ENCODE measurements around the gene NUP98.

NUP98 gene

GRCh38 chr11:3712274-3712673 is 85.1 kb downstream of the NUP98 start:
- no peaks in the 10 kb centered on the region for H3F3A ChIP-seq (ENCODE audit: low read depth)
- H3K9me3 ChIP-seq (ENCODE audit: insufficient read depth, low read depth, low read length) = no peaks in the 10 kb centered on the region
- no peaks in the 10 kb centered on the region for H3K9me2 ChIP-seq (replicated peaks; ENCODE audit: low read depth, low read length)
- no peaks in the 10 kb centered on the region for H3K4me1 ChIP-seq (ENCODE audit: insufficient read depth, low read length, poor library complexity, severe bottlenecking)
- no peak overlapping the region for H3K4me2 ChIP-seq (ENCODE audit: low read depth, low read length, poor library complexity, severe bottlenecking)
- peaks cover 94% of the 10 kb centered on the region for H3K36me3 ChIP-seq (ENCODE audit: insufficient read depth, low read length)
- TF ChIP-seq EZH2phosphoT487 (IDR thresholded peaks at IDR 0.05; ENCODE audit: borderline replicate concordance) (no peak), CTCF (conservative IDR thresholded peaks at IDR 0.05; ENCODE audit: low read length) (no peak)
- H3K79me2 ChIP-seq (ENCODE audit: insufficient read depth, low read length) = no peaks in the 10 kb centered on the region
- no peaks in the 10 kb centered on the region for H3K27me3 ChIP-seq (ENCODE audit: insufficient read depth, low read length, poor library complexity, severe bottlenecking)
- H4K20me1 ChIP-seq (ENCODE audit: insufficient read depth, low read length, poor library complexity, severe bottlenecking) = peaks cover 6% of the 10 kb centered on the region
- no peak overlapping the region for H2AFZ ChIP-seq (ENCODE audit: low read length)
- no peak overlapping the region for H3K4me3 ChIP-seq (ENCODE audit: low read length, poor library complexity, severe bottlenecking)
- no peak overlapping the region for H3K9ac ChIP-seq (ENCODE audit: low read depth, low read length, poor library complexity, severe bottlenecking)

GRCh38 chr11:3710485-3711259 is 86.7 kb downstream of the NUP98 start:
- Histone ChIP-seq H3K4me3 (ENCODE audit: low read length, poor library complexity, severe bottlenecking) (no peak overlapping the region), H3K9me3 (ENCODE audit: insufficient read depth, low read depth, low read length) (no peaks in the 10 kb centered on the region), H3K9me2 (replicated peaks; ENCODE audit: low read depth, low read length) (no peaks in the 10 kb centered on the region), H2AFZ (ENCODE audit: low read length) (no peak overlapping the region), H3K4me1 (ENCODE audit: insufficient read depth, low read length, poor library complexity, severe bottlenecking) (no peaks in the 10 kb centered on the region), H3K36me3 (ENCODE audit: insufficient read depth, low read length) (peaks cover 94% of the 10 kb centered on the region; the same call in 1 of the 2 replicates), H3F3A (ENCODE audit: low read depth) (no peaks in the 10 kb centered on the region), H3K27me3 (ENCODE audit: insufficient read depth, low read length, poor library complexity, severe bottlenecking) (no peaks in the 10 kb centered on the region), H3K9ac (ENCODE audit: low read depth, low read length, poor library complexity, severe bottlenecking) (no peak overlapping the region), H3K4me2 (ENCODE audit: low read depth, low read length, poor library complexity, severe bottlenecking) (no peak overlapping the region), H4K20me1 (ENCODE audit: insufficient read depth, low read length, poor library complexity, severe bottlenecking) (peaks cover 6% of the 10 kb centered on the region), H3K79me2 (ENCODE audit: insufficient read depth, low read length) (no peaks in the 10 kb centered on the region)
- TF ChIP-seq EZH2phosphoT487 (IDR thresholded peaks at IDR 0.05; ENCODE audit: borderline replicate concordance) (no peak), CTCF (conservative IDR thresholded peaks at IDR 0.05; ENCODE audit: low read length) (no peak)

GRCh38 chr11:3709977-3710376 is 87.4 kb downstream of the NUP98 start:
- peaks cover 94% of the 10 kb centered on the region for H3K36me3 ChIP-seq (ENCODE audit: insufficient read depth, low read length)
- no peak overlapping the region for H2AFZ ChIP-seq (ENCODE audit: low read length)
- H3K4me3 ChIP-seq (ENCODE audit: low read length, poor library complexity, severe bottlenecking) = no peak overlapping the region
- H3K9me2 ChIP-seq (replicated peaks; ENCODE audit: low read depth, low read length) = no peaks in the 10 kb centered on the region
- no peak overlapping the region for H3K4me2 ChIP-seq (ENCODE audit: low read depth, low read length, poor library complexity, severe bottlenecking)
- no peaks in the 10 kb centered on the region for H3K27me3 ChIP-seq (ENCODE audit: insufficient read depth, low read length, poor library complexity, severe bottlenecking)
- no peaks in the 10 kb centered on the region for H3K79me2 ChIP-seq (ENCODE audit: insufficient read depth, low read length)
- H3K9ac ChIP-seq (ENCODE audit: low read depth, low read length, poor library complexity, severe bottlenecking) = no peak overlapping the region
- no peak for TF ChIP-seq CTCF (conservative IDR thresholded peaks at IDR 0.05; ENCODE audit: low read length)
- TF ChIP-seq EZH2phosphoT487 (IDR thresholded peaks at IDR 0.05; ENCODE audit: borderline replicate concordance) = no peak
- no peaks in the 10 kb centered on the region for H3K4me1 ChIP-seq (ENCODE audit: insufficient read depth, low read length, poor library complexity, severe bottlenecking)
- no peaks in the 10 kb centered on the region for H3F3A ChIP-seq (ENCODE audit: low read depth)
- H4K20me1 ChIP-seq (ENCODE audit: insufficient read depth, low read length, poor library complexity, severe bottlenecking) = peaks cover 6% of the 10 kb centered on the region
- no peaks in the 10 kb centered on the region for H3K9me3 ChIP-seq (ENCODE audit: insufficient read depth, low read depth, low read length)
